ENCODE measurements around the gene MPDZ. TPM values are rescaled to one million over a fixed set of nuclear protein-coding genes. Genes with fewer than 3 reads are reported as not detected.

MPDZ gene
- polyA plus RNA-seq, 1 experiment: 22.0 TPM

DNA sequence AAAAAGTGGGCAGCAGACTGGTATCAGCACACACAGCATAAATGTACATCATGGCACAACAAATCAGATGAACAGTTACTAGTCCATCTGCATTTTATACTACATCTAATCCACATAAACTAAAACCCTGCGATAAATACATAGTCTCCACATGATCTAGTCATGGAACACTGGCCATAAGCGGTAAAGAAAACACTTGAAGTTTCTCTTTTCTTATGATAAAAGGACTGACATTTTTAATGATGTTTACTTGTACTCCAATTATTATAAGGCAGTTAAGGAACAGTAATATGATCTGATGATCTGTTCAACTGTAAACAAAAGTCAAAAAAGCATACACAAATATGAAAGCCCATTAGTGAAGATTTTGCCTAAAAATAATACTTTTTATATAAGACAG is 112.5 kb downstream of the MPDZ start:
- TF ChIP-seq, protein P1, sequence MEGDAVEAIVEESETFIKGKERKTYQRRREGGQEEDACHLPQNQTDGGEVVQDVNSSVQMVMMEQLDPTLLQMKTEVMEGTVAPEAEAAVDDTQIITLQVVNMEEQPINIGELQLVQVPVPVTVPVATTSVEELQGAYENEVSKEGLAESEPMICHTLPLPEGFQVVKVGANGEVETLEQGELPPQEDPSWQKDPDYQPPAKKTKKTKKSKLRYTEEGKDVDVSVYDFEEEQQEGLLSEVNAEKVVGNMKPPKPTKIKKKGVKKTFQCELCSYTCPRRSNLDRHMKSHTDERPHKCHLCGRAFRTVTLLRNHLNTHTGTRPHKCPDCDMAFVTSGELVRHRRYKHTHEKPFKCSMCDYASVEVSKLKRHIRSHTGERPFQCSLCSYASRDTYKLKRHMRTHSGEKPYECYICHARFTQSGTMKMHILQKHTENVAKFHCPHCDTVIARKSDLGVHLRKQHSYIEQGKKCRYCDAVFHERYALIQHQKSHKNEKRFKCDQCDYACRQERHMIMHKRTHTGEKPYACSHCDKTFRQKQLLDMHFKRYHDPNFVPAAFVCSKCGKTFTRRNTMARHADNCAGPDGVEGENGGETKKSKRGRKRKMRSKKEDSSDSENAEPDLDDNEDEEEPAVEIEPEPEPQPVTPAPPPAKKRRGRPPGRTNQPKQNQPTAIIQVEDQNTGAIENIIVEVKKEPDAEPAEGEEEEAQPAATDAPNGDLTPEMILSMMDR (IDR thresholded peaks at IDR 0.05; ENCODE audit: insufficient read depth, low read depth, low read length): no peak
- Histone ChIP-seq H3K27me3 (ENCODE audit: control insufficient read depth, insufficient read depth, low read length) (no peaks in the 10 kb centered on the region), H3K36me3 (ENCODE audit: control insufficient read depth, insufficient read depth, low read length) (no peaks in the 10 kb centered on the region), H3K4me3 (ENCODE audit: low read depth, low read length) (no peak overlapping the region)
- ChIA-PET CTCF (no interaction called here), POLR2A (no interaction called here)
- DNase-seq (ENCODE audit: low read depth): no peak

DNA sequence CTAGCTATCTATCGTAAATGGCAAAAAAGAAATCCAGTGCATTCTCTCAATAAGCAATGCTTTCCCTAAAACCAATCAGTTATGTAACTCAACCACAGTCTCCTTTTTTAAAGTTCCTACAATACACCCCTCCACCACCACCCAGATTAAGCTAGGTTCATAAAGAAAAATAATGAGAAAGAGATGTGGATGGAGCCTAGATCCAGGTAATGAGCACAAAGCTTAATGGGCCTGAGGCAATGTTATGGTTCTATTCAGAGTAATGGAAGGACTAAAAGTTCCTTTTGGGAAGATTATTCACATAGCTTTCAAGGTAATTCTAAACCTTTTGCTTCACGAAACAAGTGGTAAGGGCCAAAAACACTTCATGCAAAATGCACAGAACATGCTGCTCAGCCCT is 113.5 kb downstream of the MPDZ start:
- Histone ChIP-seq H3K27me3 (ENCODE audit: control insufficient read depth, insufficient read depth, low read length) (no peaks in the 10 kb centered on the region), H3K4me3 (ENCODE audit: low read depth, low read length) (no peak overlapping the region), H3K36me3 (ENCODE audit: control insufficient read depth, insufficient read depth, low read length) (no peaks in the 10 kb centered on the region)
- POLR2A ChIA-PET: no interaction called here
- TF ChIP-seq, protein P1 (IDR thresholded peaks at IDR 0.05; ENCODE audit: insufficient read depth, low read depth, low read length): no peak
- CTCF ChIA-PET: no interaction called here
- no peak for DNase-seq (ENCODE audit: low read depth)

DNA sequence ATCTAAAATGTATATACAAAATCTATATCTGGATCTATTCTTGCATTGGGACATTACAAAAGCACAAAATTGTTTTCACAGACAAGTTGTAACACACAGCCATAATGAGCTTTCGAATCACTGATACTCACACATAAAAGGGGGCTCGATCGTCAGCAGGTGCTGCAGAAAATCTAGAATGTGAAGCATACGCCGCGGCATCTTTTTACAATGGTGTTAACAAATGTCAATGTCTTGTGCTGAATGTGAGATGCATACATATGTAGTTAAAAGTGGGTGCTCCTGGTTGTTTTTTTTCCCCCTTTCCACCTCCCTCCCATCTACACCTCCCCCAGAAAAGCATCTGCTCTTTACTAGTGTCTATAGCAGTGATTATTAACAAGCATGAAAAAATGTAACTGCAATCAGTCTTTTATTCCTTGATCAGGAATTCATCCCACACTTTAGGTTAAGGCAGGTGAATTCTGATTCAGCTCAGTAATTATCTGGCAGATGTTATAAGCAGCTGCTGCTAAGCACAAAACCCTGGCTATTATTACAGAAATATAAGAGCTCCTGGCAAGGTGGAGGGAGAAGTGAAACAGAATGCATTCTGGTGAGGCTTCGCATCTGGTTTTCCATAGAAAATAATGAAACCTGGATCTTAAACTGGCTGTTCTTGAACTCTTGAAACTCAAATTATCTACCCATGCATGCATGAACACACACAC is 114.1 kb downstream of the MPDZ start:
- DNase-seq (ENCODE audit: low read depth): no peak
- POLR2A ChIA-PET: no interaction called here
- TF ChIP-seq, protein P1 (IDR thresholded peaks at IDR 0.05; ENCODE audit: insufficient read depth, low read depth, low read length): no peak
- Histone ChIP-seq H3K27me3 (ENCODE audit: control insufficient read depth, insufficient read depth, low read length) (no peaks in the 10 kb centered on the region), H3K4me3 (ENCODE audit: low read depth, low read length) (no peak overlapping the region), H3K36me3 (ENCODE audit: control insufficient read depth, insufficient read depth, low read length) (no peaks in the 10 kb centered on the region)
- CTCF ChIA-PET: no interaction called here

DNA sequence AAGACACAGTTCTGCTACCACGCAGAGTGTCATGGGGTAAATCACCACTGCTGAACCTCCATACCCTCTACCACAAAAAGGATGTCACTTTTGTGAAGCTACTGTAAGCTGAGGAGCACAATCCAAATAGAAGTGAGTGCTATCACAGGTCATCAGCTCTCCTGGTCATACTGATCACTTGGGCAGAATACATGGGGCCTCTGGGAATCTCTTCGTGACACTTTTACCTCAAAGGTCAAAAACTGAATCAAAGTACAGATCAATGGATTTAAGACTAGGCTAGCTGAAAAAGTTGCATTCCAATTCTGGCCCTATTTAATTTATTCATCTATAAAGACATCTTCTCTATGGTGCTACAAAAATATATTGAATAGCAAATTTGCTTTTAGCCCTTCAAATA is 115.5 kb downstream of the MPDZ start:
- DNase-seq (ENCODE audit: low read depth): no peak
- H3K36me3 ChIP-seq (ENCODE audit: control insufficient read depth, insufficient read depth, low read length): no peaks in the 10 kb centered on the region
- POLR2A ChIA-PET: interaction anchor here (0.5 kb wide), 1 partner anchor 574 kb away, joined by 3 read pairs; no protein-coding TSS in a partner anchor
- TF ChIP-seq, protein P1 (IDR thresholded peaks at IDR 0.05; ENCODE audit: insufficient read depth, low read depth, low read length): no peak
- H3K4me3 ChIP-seq (ENCODE audit: low read depth, low read length): no peak overlapping the region
- CTCF ChIA-PET: interaction anchor here (0.9 kb wide), 1 partner anchor 24 kb away, joined by 4 read pairs; no protein-coding TSS in a partner anchor
- H3K27me3 ChIP-seq (ENCODE audit: control insufficient read depth, insufficient read depth, low read length): no peaks in the 10 kb centered on the region

DNA sequence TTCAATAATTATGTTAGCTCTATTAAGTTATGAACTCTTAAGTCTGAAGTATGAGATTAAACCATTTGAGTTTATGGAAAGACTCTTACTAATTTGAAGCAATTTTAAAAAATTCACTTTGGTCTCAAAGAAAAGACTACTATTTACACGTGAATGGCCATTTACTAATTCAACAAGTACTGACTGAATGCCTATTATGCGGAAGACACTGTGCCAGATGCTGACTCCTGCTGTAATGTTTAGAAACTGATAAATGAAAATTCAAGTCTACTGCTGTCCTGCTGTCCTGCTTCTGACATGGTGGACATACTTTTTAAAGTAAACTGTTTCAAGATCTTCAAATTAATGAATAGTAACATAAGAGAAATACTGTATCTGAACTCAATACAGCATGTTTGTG is 116.2 kb downstream of the MPDZ start:
- POLR2A ChIA-PET: interaction anchor here (0.5 kb wide), 1 partner anchor 573 kb away, joined by 3 read pairs; no protein-coding TSS in a partner anchor

More for the DNA sequence above, 116.2 kb downstream of the MPDZ start:
- CTCF ChIA-PET: no interaction called here
- no peak for DNase-seq (ENCODE audit: low read depth)
- Histone ChIP-seq H3K27me3 (ENCODE audit: control insufficient read depth, insufficient read depth, low read length) (no peaks in the 10 kb centered on the region), H3K36me3 (ENCODE audit: control insufficient read depth, insufficient read depth, low read length) (no peaks in the 10 kb centered on the region), H3K4me3 (ENCODE audit: low read depth, low read length) (no peak overlapping the region)
- TF ChIP-seq, protein P1 (IDR thresholded peaks at IDR 0.05; ENCODE audit: insufficient read depth, low read depth, low read length): no peak

Data from BJ (cell line).